Superior temporal gyrus (tissue), 1 donor: ENCODE results near the gene PRLR.

Source experiments
- DNase-seq: peaks from one replicate; pipeline ENCODE4 v3.0.0-alpha.2; 2016; ENCODE audit errors: extremely low spot score

The PRLR gene

DNA sequence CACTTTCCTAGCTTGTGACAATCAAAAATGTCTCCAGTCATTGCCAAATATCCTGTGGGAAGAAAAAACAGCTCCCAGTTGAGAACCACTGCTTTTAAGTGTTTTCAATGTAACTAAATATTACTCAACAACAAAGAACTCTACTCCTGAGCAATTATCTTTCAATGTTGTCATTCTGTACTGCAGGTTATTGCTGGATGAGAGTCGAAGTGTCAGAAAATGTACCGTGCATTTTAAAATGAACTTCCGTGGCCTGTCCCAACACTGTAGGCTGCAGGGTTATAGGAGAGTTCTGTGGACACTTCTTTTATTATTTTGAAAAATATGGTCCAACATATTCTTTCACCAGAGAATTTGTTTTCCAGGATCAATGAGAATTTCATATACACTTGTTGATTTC is 147.8 kb downstream of the PRLR start:
- DNase-seq, result no peak

GRCh38 chr5:35081134-35081533 is 149.2 kb downstream of the PRLR start:
- DNase-seq, result no peak

GRCh38 chr5:35073160-35073559 is 157.1 kb downstream of the PRLR start:
- no peak for DNase-seq

DNA sequence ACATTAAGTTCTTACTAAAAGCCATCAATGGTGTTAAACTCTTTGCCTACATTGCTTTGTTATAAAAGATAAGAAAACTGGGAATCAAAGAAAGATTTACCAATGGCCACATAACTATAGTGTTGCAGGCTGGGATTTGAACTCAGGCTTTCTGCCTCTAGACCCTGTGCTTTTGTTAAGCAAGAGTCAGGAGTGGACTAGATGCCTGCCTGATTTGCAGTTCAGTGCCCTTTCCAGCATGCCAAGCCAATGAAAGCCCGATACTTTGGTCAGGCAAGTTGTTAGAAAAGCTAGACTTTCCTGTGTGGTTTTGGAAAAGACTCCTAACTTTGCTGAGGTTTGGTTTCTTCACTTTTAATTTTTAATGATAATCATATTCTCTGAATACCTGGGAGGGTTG is 161.1 kb downstream of the PRLR start:
- no peak for DNase-seq

- no peak for DNase-seq
Observed at GRCh38 chr5:35067985-35068384, 162.3 kb downstream of the PRLR start.

DNA sequence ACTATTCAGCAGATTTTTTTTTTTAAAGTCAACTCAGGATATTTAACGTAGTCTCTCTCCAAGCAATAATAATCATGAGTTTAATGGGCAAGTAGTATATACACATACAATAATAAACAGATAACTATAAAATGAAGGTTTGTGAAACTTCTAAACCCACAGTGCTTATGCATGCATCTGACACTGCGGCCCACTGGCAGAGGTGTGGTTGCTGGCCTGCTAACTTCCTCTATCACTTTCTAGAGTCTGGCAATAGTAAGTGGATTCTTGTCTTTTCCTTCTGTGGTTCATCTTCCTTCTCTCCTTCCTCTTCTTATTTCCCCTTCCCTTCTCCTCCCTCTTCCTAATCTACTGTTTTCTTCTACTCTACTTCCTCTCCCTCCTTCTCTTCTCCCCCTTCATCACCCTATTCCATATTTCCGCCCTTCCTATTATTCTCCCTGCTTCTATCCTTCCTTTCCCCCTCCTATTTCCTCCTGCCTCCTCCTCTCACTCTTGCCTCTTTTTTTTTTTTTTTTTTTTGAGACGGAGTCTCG is 164.0 kb downstream of the PRLR start:
- no peak for DNase-seq

DNA sequence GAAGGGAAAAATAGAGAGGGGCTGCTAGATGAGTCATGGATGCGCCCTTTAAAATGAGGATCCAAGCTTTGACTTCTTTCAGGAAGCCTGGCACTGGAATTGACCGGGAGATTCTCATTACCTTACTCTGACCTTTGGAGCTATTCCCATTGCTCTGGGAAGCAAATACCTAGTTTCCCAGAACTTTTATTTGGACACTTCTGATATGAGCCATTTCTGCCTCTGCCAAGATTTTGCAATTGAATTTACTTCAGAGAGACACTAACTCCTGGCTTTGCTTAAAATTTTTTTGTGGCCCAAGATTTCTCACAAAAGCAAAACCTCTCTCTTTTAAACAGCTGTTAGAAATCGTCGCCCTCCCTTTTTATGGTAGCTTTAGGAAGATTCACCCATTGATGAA is 166.9 kb downstream of the PRLR start:
- no peak for DNase-seq

DNA sequence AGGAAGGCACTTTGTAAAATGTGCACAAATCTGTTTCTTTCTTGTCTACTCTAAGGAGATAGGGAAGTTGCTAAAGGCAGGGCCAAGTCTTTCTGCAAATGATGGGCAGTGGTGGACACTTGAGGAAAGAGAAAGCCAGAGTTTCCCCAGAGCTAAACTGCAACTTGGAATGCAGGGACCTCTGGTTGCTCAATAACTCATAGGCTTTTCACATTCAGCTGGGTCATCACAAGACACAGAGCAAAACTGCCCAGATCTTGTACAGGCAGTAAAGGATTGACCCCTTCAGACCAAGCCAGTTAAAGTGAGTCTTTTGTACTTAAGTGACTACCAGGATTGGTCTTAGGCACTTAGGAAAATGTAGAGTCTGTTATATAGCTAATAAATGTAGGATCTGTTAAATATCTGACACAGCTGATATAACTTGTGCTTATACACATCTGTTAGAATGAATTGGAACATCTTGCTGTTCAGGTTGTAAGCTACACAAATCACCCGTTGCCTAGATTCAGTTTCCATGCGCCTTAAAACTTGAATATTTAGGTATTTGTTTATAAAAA is 169.0 kb downstream of the PRLR start:
- no peak for DNase-seq

DNA sequence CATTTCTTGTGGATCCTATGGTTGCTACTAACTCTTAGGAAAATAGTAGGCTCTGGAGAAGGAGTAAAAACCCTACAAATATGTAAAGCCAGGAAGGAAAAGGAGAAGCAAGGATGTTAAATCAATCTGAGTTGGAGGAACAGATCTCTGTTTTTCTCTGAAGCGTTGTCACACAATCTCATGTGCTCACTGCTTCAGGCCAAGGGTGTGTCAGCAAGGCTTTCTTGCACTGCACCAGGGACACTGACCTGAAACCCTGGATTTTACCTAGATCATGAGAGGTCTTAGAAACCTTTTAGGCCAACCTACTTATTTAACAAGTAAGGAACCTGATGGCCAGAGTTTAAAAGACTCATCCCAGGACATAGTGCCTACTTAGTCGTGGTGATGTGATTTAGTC is 170.1 kb downstream of the PRLR start:
- DNase-seq, result no peak

GRCh38 chr5:35059251-35059650 is 171.0 kb downstream of the PRLR start:
- DNase-seq, result no peak

DNA sequence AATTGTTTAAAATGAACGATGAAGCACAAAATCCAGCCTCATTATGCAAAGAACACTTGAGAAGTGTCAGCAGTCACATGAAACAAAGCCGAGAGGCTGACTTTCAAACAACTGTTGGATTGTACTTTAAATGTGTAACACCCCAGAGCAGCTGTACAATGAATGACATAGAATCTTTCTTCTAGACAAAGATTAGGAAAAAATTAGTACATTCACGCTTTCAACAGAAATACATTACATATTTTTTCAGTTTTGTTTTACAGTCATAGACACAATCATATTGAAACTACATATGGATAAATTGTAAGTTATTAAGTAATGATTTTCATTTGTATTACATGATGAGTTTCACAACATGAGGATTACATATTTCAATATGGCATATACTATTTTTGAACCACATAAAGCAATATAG is 171.9 kb downstream of the PRLR start:
- DNase-seq, result no peak

- no peak for DNase-seq
Observed at GRCh38 chr5:35056686-35057085, 173.6 kb downstream of the PRLR start.

DNA sequence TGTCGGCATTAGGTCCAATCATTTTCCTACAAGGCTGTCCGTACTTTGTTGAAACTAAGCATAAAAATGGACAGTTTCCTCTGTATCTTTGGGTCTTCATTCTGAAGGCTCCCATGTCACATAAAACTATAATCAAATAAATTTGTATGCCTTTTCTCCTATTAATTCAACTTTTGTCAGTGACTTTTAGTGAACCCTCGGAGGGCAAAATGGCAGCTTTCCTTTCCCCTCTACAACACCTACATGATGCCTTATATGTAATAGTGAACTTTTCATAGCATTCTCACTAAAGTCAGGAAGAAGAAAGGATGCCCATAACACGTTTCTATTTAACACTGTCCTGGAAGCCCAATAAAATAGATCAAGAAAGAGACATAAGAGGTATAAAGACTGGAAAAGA is 177.4 kb downstream of the PRLR start:
- DNase-seq, result no peak

DNA sequence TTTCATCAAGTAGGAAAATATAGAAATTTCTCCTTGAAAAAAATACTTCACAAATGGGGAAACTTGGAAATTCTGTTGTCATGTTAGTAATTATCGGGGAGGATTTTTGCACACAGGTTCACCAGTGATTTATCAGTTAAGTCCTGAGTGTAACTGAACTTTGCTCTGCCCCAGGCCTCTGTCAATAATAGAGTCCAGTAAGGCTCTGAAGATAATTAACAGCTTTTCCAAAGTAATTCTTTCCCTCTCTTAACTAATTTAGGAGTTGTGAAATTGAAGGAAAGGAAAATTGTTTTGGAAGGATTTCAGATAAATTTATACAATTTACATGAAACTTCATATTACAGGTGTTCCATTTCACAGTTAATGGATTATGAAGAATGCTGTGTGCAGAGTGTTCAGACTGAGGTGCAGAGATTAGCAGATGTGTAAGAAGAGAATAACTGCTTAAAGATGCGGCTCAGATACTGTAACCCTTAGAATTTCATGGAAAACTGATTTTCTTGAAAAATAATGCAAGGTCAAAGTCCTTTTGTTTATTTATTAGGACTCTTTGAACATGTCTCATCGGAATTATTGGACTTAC is 179.7 kb downstream of the PRLR start:
- DNase-seq, result no peak

- DNase-seq, result no peak
Observed at GRCh38 chr5:35048910-35049309, 181.4 kb downstream of the PRLR start.

DNA sequence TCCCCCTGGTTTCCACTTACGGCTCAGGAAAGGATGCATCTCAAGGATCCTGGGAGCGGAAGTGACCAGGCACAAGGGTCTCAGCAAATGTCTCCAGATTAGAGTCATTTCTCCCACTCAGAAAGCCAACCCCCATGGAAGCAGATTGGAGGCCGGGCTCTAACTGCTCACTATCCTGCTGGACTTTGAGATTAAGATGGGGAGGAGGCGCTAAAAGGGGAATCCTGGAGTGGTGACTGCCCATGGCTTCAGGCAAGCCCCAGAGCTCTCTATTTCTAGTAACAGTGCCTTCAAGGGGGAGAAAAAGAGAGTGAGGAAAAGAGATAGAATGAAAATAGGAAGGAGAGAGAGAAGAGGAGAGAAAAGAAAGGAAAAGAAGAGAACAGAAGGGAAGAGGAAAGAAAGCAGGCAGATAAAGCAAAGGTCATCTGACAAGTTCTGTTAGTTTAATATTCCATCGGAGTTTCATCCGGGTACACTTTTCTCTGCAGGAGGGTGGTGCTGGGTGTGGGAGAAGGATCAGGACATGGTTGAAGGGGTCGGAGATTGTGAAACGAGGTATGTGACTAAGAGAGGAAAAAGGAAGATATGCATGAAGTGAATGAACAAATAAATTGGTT is 182.4 kb downstream of the PRLR start, which contains the start of gene AGXT2:
Gene AGXT2 (minus strand): TSS at position 165 of the 620 bp plus-strand sequence. CDS start 57 bp downstream, at position 108.
- no peak for DNase-seq

DNA sequence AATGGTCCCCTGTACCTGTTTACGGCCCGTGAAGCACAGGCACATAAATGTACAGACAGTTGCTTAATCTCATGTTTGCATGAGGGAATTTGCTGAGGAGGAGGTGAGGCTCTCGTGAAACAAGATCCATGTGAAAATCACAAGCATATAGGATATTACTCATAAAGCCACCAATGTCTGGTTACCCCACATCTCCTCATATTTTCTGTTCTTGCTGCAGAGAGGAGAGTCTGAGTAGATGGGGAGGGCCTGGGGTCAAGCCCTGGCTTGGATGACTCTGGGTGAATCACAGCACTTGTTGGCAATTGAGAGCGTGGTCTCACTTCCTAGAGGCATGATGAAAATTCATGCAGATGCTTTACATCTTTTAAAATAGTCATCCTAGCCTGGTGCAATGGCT is 183.5 kb downstream of the PRLR start:
- DNase-seq, result no peak

DNA sequence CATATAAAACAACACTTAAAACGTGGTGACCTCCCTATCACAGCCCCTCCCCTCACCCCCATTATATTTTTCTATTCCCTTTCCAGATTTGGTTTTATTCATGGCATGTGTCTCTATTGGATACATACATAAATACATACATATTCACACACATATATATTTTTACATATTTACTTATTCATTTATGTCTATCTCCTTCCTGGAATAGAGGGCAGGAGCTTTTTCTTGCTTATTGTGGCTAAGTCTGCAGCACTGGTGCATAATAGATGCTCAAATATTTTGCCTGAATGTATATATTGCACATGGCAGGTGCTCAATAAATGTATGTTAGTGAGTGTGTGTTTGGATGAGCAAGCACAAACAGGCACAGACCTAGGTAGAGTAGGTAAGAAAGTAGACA is 185.0 kb downstream of the PRLR start:
- no peak for DNase-seq

GRCh38 chr5:35044649-35045048 is 185.6 kb downstream of the PRLR start:
- DNase-seq, result no peak

DNA sequence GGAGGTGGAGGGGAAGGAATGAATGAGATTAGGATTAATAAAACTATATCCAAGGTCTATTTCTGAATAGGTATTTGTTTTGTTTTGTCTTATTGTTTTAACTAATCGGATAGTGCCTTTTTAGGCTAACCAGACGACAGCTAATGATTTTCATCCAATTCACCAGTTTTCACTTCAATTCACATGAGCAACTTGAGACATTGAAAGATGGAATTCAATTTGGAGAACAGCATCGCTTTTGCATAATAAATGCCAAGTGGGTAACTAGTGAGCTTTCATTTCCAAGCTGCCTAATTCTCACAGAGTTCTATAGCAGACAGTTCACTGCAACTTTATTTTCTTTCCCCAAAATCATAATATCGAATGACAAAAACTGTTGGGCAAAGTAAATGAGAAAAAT is 187.5 kb downstream of the PRLR start:
- DNase-seq, result no peak

DNA sequence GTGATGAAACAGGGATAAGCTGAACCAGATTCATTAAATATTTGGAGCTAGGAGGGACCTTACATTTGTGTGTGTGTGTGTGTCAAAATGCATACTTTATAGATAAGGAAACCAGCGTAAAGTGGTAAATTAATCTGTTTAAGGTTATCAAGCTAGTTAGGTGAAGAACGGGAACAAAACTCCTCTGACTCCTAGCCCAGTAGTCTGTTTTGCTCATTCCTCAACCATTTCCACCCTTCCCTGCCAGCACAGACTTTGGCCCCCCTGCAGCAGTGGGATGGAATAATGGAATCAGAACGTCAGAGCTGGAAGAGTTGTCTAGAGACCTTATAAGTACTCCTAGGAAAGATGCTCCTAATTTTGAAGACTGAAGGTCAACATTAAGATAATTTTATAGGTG is 189.0 kb downstream of the PRLR start:
- DNase-seq, result no peak

- no peak for DNase-seq
Observed at GRCh38 chr5:35038891-35039290, 191.4 kb downstream of the PRLR start.

DNA sequence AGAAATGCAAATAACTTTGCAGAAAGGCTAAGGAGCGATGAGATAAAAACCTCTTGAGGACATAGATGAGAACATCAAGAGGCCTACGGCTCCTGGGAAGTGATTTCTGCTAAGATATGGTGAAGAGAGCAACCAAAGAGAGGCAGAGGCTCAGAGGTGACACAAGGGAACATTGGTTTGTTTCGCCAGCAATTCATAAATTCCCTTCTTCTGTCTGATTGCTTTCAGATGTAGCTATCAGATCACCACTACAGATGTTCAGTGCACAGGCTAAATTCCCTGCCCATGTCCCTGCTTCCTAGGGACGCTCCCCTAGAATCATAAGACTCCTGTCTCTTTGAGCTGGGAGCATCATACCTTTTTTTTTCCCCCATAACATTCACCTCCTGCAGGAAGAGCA is 193.8 kb downstream of the PRLR start:
- no peak for DNase-seq
